ENCODE results near the gene RNF13. TPM values are rescaled to one million over a fixed set of nuclear protein-coding genes. Genes with fewer than 3 reads are reported as not detected.

RNF13 gene
- total and polyA plus RNA-seq, 2 donors (not counting 3 experiments of a cell fraction or from before 2014, with no cell fraction given): 16.4 to 27.1 TPM

GRCh38 chr3:149831321-149831720 is 18.3 kb downstream of the RNF13 start:
- ChIA-PET POLR2A (no interaction called here), CTCF (interaction anchor here (1.1 kb wide), 1 partner anchor 48 kb away, joined by 4 read pairs; no protein-coding TSS in a partner anchor)
- FAIRE-seq (no peak), DNase-seq (ENCODE audit: low read depth, low spot score) (no peak)
- Histone ChIP-seq H3K9me3 (replicated peaks; ENCODE audit: control insufficient read depth, insufficient read depth, low read length) (no peaks in the 10 kb centered on the region), H3K4me3 (replicated peaks in 1 of 3; ENCODE audit: insufficient read depth in 1 of 3, low read depth in 1 of 3, low read length in 3 of 3) (no peak overlapping the region), H3K4me1 (ENCODE audit: control insufficient read depth, extremely low read depth, insufficient read depth, low read length) (no peaks in the 10 kb centered on the region), H3K9ac (replicated peaks; ENCODE audit: extremely low read depth, insufficient read depth, low read length) (no peak overlapping the region), H4K20me1 (replicated peaks; ENCODE audit: control insufficient read depth, extremely low read depth, insufficient read depth, low read length) (no peaks in the 10 kb centered on the region), H3K27ac (ENCODE audit: insufficient read depth, low read depth, low read length) (no peak overlapping the region), H3K4me2 (ENCODE audit: insufficient read depth, low read length) (no peak overlapping the region), H3K79me2 (ENCODE audit: control insufficient read depth, insufficient read depth, low read length) (peaks cover 10% of the 10 kb centered on the region), H3K27me3 (ENCODE audit: control insufficient read depth in 2 of 2, insufficient read depth in 2 of 2, low read length in 2 of 2) (no peaks in the 10 kb centered on the region), H2AFZ (ENCODE audit: low read depth, low read length) (no peak overlapping the region), H3K36me3 (ENCODE audit: control insufficient read depth in 2 of 2, extremely low read depth in 1 of 2, insufficient read depth in 2 of 2, low read length in 2 of 2) (no peaks in the 10 kb centered on the region), H3K9me1 (replicated peaks; ENCODE audit: control insufficient read depth, extremely low read depth, insufficient read depth, low read length) (no peaks in the 10 kb centered on the region)
- TF ChIP-seq EZH2 (IDR thresholded peaks at IDR 0.05; ENCODE audit: borderline replicate concordance, low read depth, low read length, severe bottlenecking): no peak
- dilution Hi-C loops (cut with MboI; ENCODE audit: extremely low pct_ligation_motif_present, low sequenced_read_pairs) (no loop called here), intact Hi-C loops (cut with micrococcal nuclease) (no loop called here)
- no TSS peak for BruUV-seq (replicated peaks)

- Histone ChIP-seq H3K79me2 (ENCODE audit: control insufficient read depth, insufficient read depth, low read length) (peaks cover 10% of the 10 kb centered on the region), H3K9ac (replicated peaks; ENCODE audit: extremely low read depth, insufficient read depth, low read length) (no peak overlapping the region), H3K4me3 (replicated peaks in 1 of 3; ENCODE audit: insufficient read depth in 1 of 3, low read depth in 1 of 3, low read length in 3 of 3) (no peak overlapping the region), H3K4me2 (ENCODE audit: insufficient read depth, low read length) (no peak overlapping the region), H3K27me3 (ENCODE audit: control insufficient read depth in 2 of 2, insufficient read depth in 2 of 2, low read length in 2 of 2) (no peaks in the 10 kb centered on the region), H3K9me3 (replicated peaks; ENCODE audit: control insufficient read depth, insufficient read depth, low read length) (no peaks in the 10 kb centered on the region), H3K36me3 (ENCODE audit: control insufficient read depth in 2 of 2, extremely low read depth in 1 of 2, insufficient read depth in 2 of 2, low read length in 2 of 2) (no peaks in the 10 kb centered on the region), H3K27ac (ENCODE audit: insufficient read depth, low read depth, low read length) (no peak overlapping the region), H2AFZ (ENCODE audit: low read depth, low read length) (no peak overlapping the region), H4K20me1 (replicated peaks; ENCODE audit: control insufficient read depth, extremely low read depth, insufficient read depth, low read length) (no peaks in the 10 kb centered on the region), H3K4me1 (ENCODE audit: control insufficient read depth, extremely low read depth, insufficient read depth, low read length) (no peaks in the 10 kb centered on the region), H3K9me1 (replicated peaks; ENCODE audit: control insufficient read depth, extremely low read depth, insufficient read depth, low read length) (no peaks in the 10 kb centered on the region)
- DNase-seq (ENCODE audit: low read depth, low spot score): no peak
- dilution Hi-C loops (cut with MboI; ENCODE audit: extremely low pct_ligation_motif_present, low sequenced_read_pairs) (no loop called here), intact Hi-C loops (cut with micrococcal nuclease) (no loop called here)
- BruUV-seq (replicated peaks): no TSS peak
- POLR2A ChIA-PET: no interaction called here
- no peak for TF ChIP-seq POLR2AphosphoS5 (IDR thresholded peaks at IDR 0.05; ENCODE audit: insufficient read depth, low read depth, low read length)
- no peak for TF ChIP-seq CTCF (IDR thresholded peaks at IDR 0.05; ENCODE audit: extremely low read depth in 1 of 2, insufficient read depth in 1 of 2, low read depth in 1 of 2, low read length in 2 of 2)
- no peak for TF ChIP-seq GATA2 (IDR thresholded peaks at IDR 0.05; ENCODE audit: insufficient read depth, insufficient read length, low read depth, low read length)
- no peak for TF ChIP-seq EZH2 (IDR thresholded peaks at IDR 0.05; ENCODE audit: borderline replicate concordance, low read depth, low read length, severe bottlenecking)
- no peak for TF ChIP-seq FOS (IDR thresholded peaks at IDR 0.05; ENCODE audit: borderline replicate concordance, insufficient read depth, low read length)
- no peak for TF ChIP-seq JUN (IDR thresholded peaks at IDR 0.05; ENCODE audit: borderline replicate concordance, insufficient read depth, insufficient read length, low read depth)
- no peak for TF ChIP-seq MYC (IDR thresholded peaks at IDR 0.05; ENCODE audit: low read depth, low read length)
- no peak for TF ChIP-seq MAX (IDR thresholded peaks at IDR 0.05; ENCODE audit: insufficient read depth, insufficient read length)
- TF ChIP-seq POLR2A (IDR thresholded peaks at IDR 0.05; ENCODE audit: low read depth, low read length): no peak
- CTCF ChIA-PET: no interaction called here
- FAIRE-seq: no peak
Measured at GRCh38 chr3:149832086-149832485, 19.1 kb downstream of the RNF13 start.

All from endothelial cell of umbilical vein (primary cell).